Sciatic nerve (tissue), 2 donors: ENCODE measurements around the gene BAZ1B. TPM values are rescaled to one million over a fixed set of nuclear protein-coding genes. Genes with fewer than 3 reads are reported as not detected.
"Not testable (repeated sequence)": the region's sequence is repeated elsewhere in the genome, so short reads cannot be mapped to it uniquely, and the experiment has no call there.

Experiments
- ATAC-seq: fragments of 200-7000 bp; cut with Tn5 transposase; one replicate; pipeline ENCODE4 v1.9.1; 2020; ENCODE audit warnings: mild to moderate bottlenecking, moderate library complexity
- DNase-seq: peaks from one replicate; pipeline ENCODE4 v3.0.0-alpha.2; 2020; ENCODE audit warnings: low spot score
- intact Hi-C: fragments of 100-400 bp; cut with DNase I; formaldehyde crosslinking; loops from one replicate; pipeline ENCODE4 v1.14.2; 2022
- total RNA-seq: library from RNA; stranded (reverse); fragmentation: NEBNext Ultra II Directional; extraction: Animal tissue kit (Norgen Biotek cat#: 25700); gene quantifications from one replicate; pipeline ENCODE4 v1.2.1, GENCODE V29; 2021
- donor health status: DM: no; HTN: no; CAD: no.
- donor health status: DM: no; HTN: no; CAD: no.

BAZ1B gene
- total RNA-seq, 1 donor from 2014 or later: 66.9 TPM

DNA sequence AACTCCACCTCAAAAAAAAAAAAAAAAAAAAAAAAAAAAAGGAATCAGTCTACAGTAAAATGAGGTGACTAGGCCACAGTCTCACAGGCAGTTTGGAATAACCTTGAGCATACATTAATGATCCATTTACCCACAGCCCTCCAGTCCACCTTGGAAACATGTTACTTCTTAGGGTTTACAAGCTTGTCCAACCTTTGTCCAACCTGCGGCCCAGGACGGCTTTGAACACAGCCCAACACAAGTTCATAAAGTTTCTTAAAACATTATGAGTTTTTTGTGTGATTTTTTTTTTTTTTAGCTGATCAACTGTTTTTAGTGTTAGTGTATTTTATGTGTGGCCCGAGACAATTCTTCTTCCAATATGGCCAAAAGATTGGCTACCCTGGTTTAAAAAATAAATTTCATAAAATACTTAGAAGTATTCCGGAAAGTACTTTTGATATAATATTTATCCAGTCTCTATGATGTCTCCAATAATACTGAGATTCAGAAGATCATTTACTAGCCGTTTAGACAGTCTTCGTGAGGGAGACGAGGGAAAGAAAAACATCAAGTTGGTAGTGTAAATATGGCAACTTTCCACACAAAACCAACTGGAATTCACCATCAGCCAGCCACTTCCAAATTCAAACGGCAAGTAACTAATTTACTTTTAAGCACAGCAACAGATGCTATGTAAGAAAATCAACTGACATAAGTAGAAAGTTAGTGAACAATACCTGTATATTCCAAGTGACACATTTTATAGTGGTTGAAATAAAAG is 9.9 kb downstream of the BAZ1B start:
- no peak for DNase-seq
- no peak for ATAC-seq
- intact Hi-C loops: no loop called here

DNA sequence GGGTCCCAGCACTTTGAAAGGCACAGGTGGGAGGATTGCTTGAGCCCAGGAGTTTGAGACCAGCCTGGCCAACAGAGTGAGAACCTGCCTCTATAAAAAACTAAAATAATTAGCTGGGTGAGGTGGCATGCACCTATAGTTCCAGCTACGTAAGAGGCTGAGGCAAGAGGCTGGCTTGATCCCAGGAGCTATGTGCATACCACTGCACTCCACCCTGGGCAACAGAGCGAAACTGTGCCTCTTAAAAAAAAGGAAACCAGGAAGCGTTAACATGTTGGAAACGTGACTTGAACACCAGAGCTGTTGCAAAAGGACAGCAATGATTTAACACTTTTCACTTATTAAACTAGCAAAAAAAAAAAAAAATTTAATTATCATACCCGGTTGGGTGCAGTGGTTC is 12.6 kb downstream of the BAZ1B start:
- intact Hi-C loops: no loop called here
- no peak for ATAC-seq

DNA sequence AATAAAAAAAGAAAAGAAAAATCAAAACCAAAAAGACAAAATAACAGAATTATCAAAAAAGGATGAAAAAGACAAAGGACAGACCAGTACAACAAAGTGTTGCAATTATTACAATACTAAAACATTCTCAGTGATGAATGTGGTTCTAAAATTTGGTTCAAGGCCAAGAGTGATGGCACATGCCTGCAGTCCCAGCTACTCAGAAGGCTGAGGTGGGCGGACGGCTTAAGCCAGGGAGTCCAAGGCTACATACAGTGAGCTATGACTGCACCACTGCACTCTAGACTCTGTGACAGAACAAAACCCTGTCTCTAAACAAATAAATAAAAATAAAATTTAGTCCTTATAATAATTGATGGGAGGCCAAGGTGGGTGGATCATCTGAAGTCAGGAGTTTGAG is 14.5 kb downstream of the BAZ1B start:
- intact Hi-C loops: no loop called here
- ATAC-seq (no peak), DNase-seq (no peak)

More for the DNA sequence above, 12.6 kb downstream of the BAZ1B start:
- no peak for DNase-seq

DNA sequence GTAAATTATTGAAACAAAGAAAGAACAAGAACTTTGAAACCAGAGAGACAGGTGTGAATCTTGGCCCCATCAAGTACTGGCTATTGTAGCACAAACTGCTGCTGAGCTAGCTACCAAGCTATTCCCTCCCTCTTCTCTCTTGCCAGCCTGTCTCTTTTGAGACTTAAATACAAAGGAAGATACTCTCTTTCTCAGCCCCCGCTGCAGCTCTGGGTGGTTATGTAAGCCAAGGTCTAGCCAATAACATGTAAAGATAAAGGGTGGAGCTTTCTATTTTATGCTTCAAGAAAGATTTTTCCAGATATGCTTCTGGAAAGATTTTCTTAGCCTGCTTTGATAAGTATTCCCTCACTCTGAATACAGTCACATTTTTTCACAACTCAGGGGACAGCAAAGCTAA is 17.2 kb downstream of the BAZ1B start:
- ATAC-seq (no peak), DNase-seq (no peak)
- intact Hi-C loops: no loop called here

- no peak for DNase-seq
- intact Hi-C loops: no loop called here
- ATAC-seq: no peak
Observed at GRCh38 chr7:73504017-73504416, 18.1 kb downstream of the BAZ1B start.

DNA sequence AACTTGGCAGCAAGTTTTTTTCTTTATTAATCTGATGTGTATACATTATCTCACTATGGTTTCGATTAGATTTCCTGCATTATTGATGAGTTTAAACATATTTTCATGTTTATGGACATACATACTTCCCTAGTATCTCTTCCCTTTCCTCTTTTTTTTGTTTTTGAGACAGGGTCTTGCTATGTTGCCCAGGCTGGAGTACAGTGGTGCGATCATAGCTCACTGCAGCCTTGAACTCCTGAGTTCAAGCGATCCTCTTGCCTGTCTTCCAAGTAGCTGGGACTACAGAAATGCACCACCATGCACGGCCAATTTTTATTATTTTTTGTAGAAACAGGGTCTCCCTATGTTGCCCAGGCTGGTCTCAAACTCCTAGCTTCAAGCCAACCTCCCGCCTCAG is 18.9 kb downstream of the BAZ1B start:
- intact Hi-C loops: no loop called here
- no peak for ATAC-seq
- no peak for DNase-seq

DNA sequence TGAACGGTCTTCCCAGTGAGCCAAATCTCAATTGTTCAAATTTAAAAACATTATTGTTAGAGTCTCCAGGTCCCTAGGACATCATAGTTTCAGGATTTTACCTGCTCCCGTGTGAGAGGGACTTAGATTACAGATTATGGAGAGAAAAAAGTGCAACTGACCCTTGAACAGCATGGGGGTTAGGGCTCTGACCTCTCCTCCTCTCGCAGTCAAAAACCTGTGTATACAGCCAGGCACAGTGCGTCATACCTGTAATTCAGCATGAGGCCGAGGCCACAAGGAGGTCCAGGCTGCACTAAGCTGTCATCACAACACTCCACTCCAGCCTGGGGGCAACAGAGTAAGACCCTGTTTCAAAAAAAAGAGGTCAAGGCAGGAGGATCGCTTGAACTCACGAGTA is 25.5 kb downstream of the BAZ1B start:
- intact Hi-C loops: no loop called here
- DNase-seq (no peak), ATAC-seq (no peak)

- intact Hi-C loops, DNase-seq: not testable (repeated sequence)
Observed at GRCh38 chr7:73495507-73495906, 26.6 kb downstream of the BAZ1B start.

GRCh38 chr7:73489976-73490375 is 32.1 kb downstream of the BAZ1B start:
- DNase-seq (no peak), ATAC-seq (no peak)
- intact Hi-C loops: no loop called here

More at GRCh38 chr7:73495507-73495906, 26.6 kb downstream of the BAZ1B start:
- not testable (repeated sequence) for ATAC-seq

- DNase-seq: no peak
- no peak for ATAC-seq
- intact Hi-C loops: no loop called here
Observed at GRCh38 chr7:73487486-73487885, 34.6 kb downstream of the BAZ1B start.

DNA sequence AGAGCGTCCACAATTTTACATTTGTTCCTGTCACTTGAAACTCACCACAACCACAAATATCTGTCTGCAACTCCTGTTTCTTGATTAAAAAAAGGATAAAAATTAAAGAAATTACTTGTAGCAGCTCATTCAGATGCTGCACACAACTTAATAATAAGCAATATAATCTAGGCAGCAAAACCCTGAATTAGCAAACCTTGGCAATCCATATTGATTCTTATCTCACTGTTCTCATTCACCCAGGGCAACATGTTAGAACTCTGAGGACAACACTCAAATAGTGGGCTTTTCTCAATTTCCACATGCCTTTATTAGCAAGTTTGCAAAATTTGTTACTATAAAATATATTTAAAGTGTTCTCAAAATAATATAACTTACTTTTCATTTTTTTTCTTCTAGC is 38.9 kb downstream of the BAZ1B start:
- no peak for ATAC-seq
- intact Hi-C loops: no loop called here
- no peak for DNase-seq

- intact Hi-C loops: no loop called here
- DNase-seq (no peak), ATAC-seq (no peak)
Observed at GRCh38 chr7:73482746-73483145, 39.3 kb downstream of the BAZ1B start.

- DNase-seq, ATAC-seq, intact Hi-C loops: not testable (repeated sequence)
Observed at GRCh38 chr7:73481521-73481920, 40.6 kb downstream of the BAZ1B start.

- ATAC-seq: no peak
- intact Hi-C loops: no loop called here
- no peak for DNase-seq
Observed at GRCh38 chr7:73478549-73478948, 43.5 kb downstream of the BAZ1B start.

- intact Hi-C loops: no loop called here
- ATAC-seq: no peak
- no peak for DNase-seq
Observed at GRCh38 chr7:73477376-73477775, 44.7 kb downstream of the BAZ1B start.

GRCh38 chr7:73470208-73470607 is 51.9 kb downstream of the BAZ1B start:
- ATAC-seq (no peak), DNase-seq (no peak)
- intact Hi-C loops: no loop called here

DNA sequence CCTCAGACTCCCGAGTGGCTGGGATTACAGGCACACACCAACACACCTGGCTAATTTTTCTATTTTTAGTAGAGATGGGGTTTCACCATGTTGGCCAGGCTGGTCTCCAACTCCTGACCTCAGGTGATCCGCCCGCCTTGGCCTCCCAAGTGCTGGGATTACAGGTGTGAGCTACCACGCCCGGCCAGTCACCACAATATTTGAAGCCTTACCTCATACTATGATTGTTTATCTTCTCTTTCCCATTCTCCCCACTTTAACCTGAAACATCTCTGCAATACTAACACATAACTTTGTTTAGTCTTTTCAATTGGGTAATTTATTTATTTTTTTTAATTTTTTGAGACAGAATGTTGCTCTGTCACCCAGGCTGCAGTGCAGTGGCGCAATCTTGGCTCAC is 55.0 kb downstream of the BAZ1B start:
- DNase-seq, ATAC-seq, intact Hi-C loops: not testable (repeated sequence)

DNA sequence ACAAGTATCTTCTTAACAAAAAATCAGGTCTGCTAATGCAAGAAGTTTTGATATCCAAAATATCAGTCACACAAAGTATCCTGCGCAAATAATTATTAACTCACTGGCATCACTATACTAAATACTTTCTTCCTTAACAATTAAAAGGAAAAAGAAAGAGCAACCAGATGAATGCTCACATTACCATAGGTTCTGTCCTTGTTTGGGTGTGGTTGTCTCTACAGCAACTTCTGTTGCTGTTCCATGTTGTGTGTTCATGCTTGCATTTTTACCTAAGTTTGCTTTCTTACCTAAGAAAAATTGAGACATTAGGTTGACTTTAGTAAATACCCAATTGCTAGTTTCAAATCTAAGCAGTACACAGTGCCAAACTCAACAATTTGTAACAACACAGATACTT is 56.0 kb downstream of the BAZ1B start:
- DNase-seq (no peak), ATAC-seq (no peak)
- intact Hi-C loops: no loop called here

GRCh38 chr7:73463966-73464365 is 58.1 kb downstream of the BAZ1B start:
- ATAC-seq (no peak), DNase-seq (no peak)
- intact Hi-C loops: no loop called here

GRCh38 chr7:73463260-73463659 is 58.8 kb downstream of the BAZ1B start:
- no peak for DNase-seq
- intact Hi-C loops: no loop called here
- ATAC-seq: no peak

GRCh38 chr7:73461782-73462285 is 60.3 kb downstream of the BAZ1B start:
- ATAC-seq (no peak), DNase-seq (no peak)
- intact Hi-C loops: no loop called here
